ENCODE measurements around the gene CDK19.
"Not testable (repeated sequence)": the region's sequence is repeated elsewhere in the genome, so short reads cannot be mapped to it uniquely, and the experiment has no call there.

The CDK19 gene

GRCh38 chr6:110741517-110741916 is 73.8 kb downstream of the CDK19 start:
- Histone ChIP-seq H3K9ac (ENCODE audit: low read depth in 1 of 2, low read length in 2 of 2) (no peak overlapping the region), H3K4me3 (ENCODE audit: low read depth in 1 of 2, low read length in 2 of 2) (no peak overlapping the region), H3K4me1 (ENCODE audit: control insufficient read depth in 1 of 2, insufficient read depth in 2 of 2, low read length in 2 of 2) (peaks cover 9 to 14% of the 10 kb centered on the region in 2 donors), H3K27me3 (ENCODE audit: control insufficient read depth in 1 of 2, insufficient read depth in 2 of 2, low read length in 2 of 2) (no peaks in the 10 kb centered on the region), H3K36me3 (ENCODE audit: control insufficient read depth in 1 of 2, insufficient read depth in 2 of 2, low read length in 2 of 2) (peaks cover 4% of the 10 kb centered on the region in 2 donors), H3K27ac (ENCODE audit: low read depth, low read length) (no peak overlapping the region), H3K9me3 (ENCODE audit: control insufficient read depth in 1 of 2, low read length in 2 of 2) (peaks cover 9 to 16% of the 10 kb centered on the region in 2 donors)

GRCh38 chr6:110738899-110739365 is 76.3 kb downstream of the CDK19 start:
- peaks cover 9 to 16% of the 10 kb centered on the region in 2 donors for H3K9me3 ChIP-seq (ENCODE audit: control insufficient read depth in 1 of 2, low read length in 2 of 2)
- peaks cover 4% of the 10 kb centered on the region in 2 donors for H3K36me3 ChIP-seq (ENCODE audit: control insufficient read depth in 1 of 2, insufficient read depth in 2 of 2, low read length in 2 of 2)
- no peaks in the 10 kb centered on the region for H3K27me3 ChIP-seq (ENCODE audit: control insufficient read depth in 1 of 2, insufficient read depth in 2 of 2, low read length in 2 of 2)
- peaks cover 8 to 9% of the 10 kb centered on the region in 2 donors for H3K4me1 ChIP-seq (ENCODE audit: control insufficient read depth in 1 of 2, insufficient read depth in 2 of 2, low read length in 2 of 2)
- no peak overlapping the region for H3K27ac ChIP-seq (ENCODE audit: low read depth, low read length)
- H3K4me3 ChIP-seq (ENCODE audit: low read depth in 1 of 2, low read length in 2 of 2): no peak overlapping the region
- no peak overlapping the region for H3K9ac ChIP-seq (ENCODE audit: low read depth in 1 of 2, low read length in 2 of 2)

GRCh38 chr6:110735666-110736065 is 79.6 kb downstream of the CDK19 start:
- Histone ChIP-seq H3K36me3 (ENCODE audit: control insufficient read depth in 1 of 2, insufficient read depth in 2 of 2, low read length in 2 of 2) (no peaks in the 10 kb centered on the region), H3K4me3 (ENCODE audit: low read depth in 1 of 2, low read length in 2 of 2) (no peak overlapping the region), H3K4me1 (ENCODE audit: control insufficient read depth in 1 of 2, insufficient read depth in 2 of 2, low read length in 2 of 2) (peaks cover 8 to 9% of the 10 kb centered on the region in 2 donors), H3K9me3 (ENCODE audit: control insufficient read depth in 1 of 2, low read length in 2 of 2) (no peaks in the 10 kb centered on the region), H3K27ac (ENCODE audit: low read depth, low read length) (no peak overlapping the region), H3K9ac (ENCODE audit: low read depth in 1 of 2, low read length in 2 of 2) (no peak overlapping the region), H3K27me3 (ENCODE audit: control insufficient read depth in 1 of 2, insufficient read depth in 2 of 2, low read length in 2 of 2) (no peaks in the 10 kb centered on the region)

GRCh38 chr6:110731898-110732297 is 83.4 kb downstream of the CDK19 start:
- H3K4me1 ChIP-seq (ENCODE audit: control insufficient read depth in 1 of 2, insufficient read depth in 2 of 2, low read length in 2 of 2): no peaks in the 10 kb centered on the region
- H3K27me3 ChIP-seq (ENCODE audit: control insufficient read depth in 1 of 2, insufficient read depth in 2 of 2, low read length in 2 of 2): no peaks in the 10 kb centered on the region
- no peak overlapping the region for H3K4me3 ChIP-seq (ENCODE audit: low read depth in 1 of 2, low read length in 2 of 2)
- no peaks in the 10 kb centered on the region for H3K36me3 ChIP-seq (ENCODE audit: control insufficient read depth in 1 of 2, insufficient read depth in 2 of 2, low read length in 2 of 2)
- no peaks in the 10 kb centered on the region for H3K9me3 ChIP-seq (ENCODE audit: control insufficient read depth in 1 of 2, low read length in 2 of 2)
- H3K9ac ChIP-seq (ENCODE audit: low read depth in 1 of 2, low read length in 2 of 2): no peak overlapping the region
- H3K27ac ChIP-seq (ENCODE audit: low read depth, low read length): no peak overlapping the region

- H3K9ac ChIP-seq (ENCODE audit: low read depth in 1 of 2, low read length in 2 of 2): no peak overlapping the region
- H3K27me3 ChIP-seq (ENCODE audit: control insufficient read depth in 1 of 2, insufficient read depth in 2 of 2, low read length in 2 of 2): no peaks in the 10 kb centered on the region
- no peak overlapping the region for H3K4me3 ChIP-seq (ENCODE audit: low read depth in 1 of 2, low read length in 2 of 2)
- H3K9me3 ChIP-seq (ENCODE audit: control insufficient read depth in 1 of 2, low read length in 2 of 2): no peaks in the 10 kb centered on the region
- H3K36me3 ChIP-seq (ENCODE audit: control insufficient read depth in 1 of 2, insufficient read depth in 2 of 2, low read length in 2 of 2): no peaks in the 10 kb centered on the region
- no peak overlapping the region for H3K27ac ChIP-seq (ENCODE audit: low read depth, low read length)
- H3K4me1 ChIP-seq (ENCODE audit: control insufficient read depth in 1 of 2, insufficient read depth in 2 of 2, low read length in 2 of 2): no peaks in the 10 kb centered on the region
These were observed 84.1 kb downstream of the CDK19 start for GRCh38 chr6:110731196-110731595.

- Histone ChIP-seq H3K27ac (ENCODE audit: low read depth, low read length) (no peak overlapping the region), H3K9ac (ENCODE audit: low read depth in 1 of 2, low read length in 2 of 2) (no peak overlapping the region), H3K36me3 (ENCODE audit: control insufficient read depth in 1 of 2, insufficient read depth in 2 of 2, low read length in 2 of 2) (no peaks in the 10 kb centered on the region), H3K4me3 (ENCODE audit: low read depth in 1 of 2, low read length in 2 of 2) (no peak overlapping the region), H3K9me3 (ENCODE audit: control insufficient read depth in 1 of 2, low read length in 2 of 2) (no peaks in the 10 kb centered on the region), H3K27me3 (ENCODE audit: control insufficient read depth in 1 of 2, insufficient read depth in 2 of 2, low read length in 2 of 2) (no peaks in the 10 kb centered on the region), H3K4me1 (ENCODE audit: control insufficient read depth in 1 of 2, insufficient read depth in 2 of 2, low read length in 2 of 2) (no peaks in the 10 kb centered on the region)
These were observed 86.8 kb downstream of the CDK19 start for GRCh38 chr6:110728501-110728900.

GRCh38 chr6:110723017-110723416 is 92.3 kb downstream of the CDK19 start:
- no peaks in the 10 kb centered on the region for H3K27me3 ChIP-seq (ENCODE audit: control insufficient read depth in 1 of 2, insufficient read depth in 2 of 2, low read length in 2 of 2)
- no peaks in the 10 kb centered on the region for H3K4me1 ChIP-seq (ENCODE audit: control insufficient read depth in 1 of 2, insufficient read depth in 2 of 2, low read length in 2 of 2)
- H3K4me3 ChIP-seq (ENCODE audit: low read depth in 1 of 2, low read length in 2 of 2): no peak overlapping the region
- H3K9ac ChIP-seq (ENCODE audit: low read depth in 1 of 2, low read length in 2 of 2): no peak overlapping the region
- peaks cover 0 to 2% of the 10 kb centered on the region in 2 donors for H3K36me3 ChIP-seq (ENCODE audit: control insufficient read depth in 1 of 2, insufficient read depth in 2 of 2, low read length in 2 of 2)
- H3K9me3 ChIP-seq (ENCODE audit: control insufficient read depth in 1 of 2, low read length in 2 of 2): no peaks in the 10 kb centered on the region
- no peak overlapping the region for H3K27ac ChIP-seq (ENCODE audit: low read depth, low read length)

GRCh38 chr6:110720066-110720465 is 95.2 kb downstream of the CDK19 start:
- H3K36me3 ChIP-seq (ENCODE audit: control insufficient read depth in 1 of 2, insufficient read depth in 2 of 2, low read length in 2 of 2): peaks cover 0 to 2% of the 10 kb centered on the region in 2 donors
- no peaks in the 10 kb centered on the region for H3K9me3 ChIP-seq (ENCODE audit: control insufficient read depth in 1 of 2, low read length in 2 of 2)
- H3K27ac ChIP-seq (ENCODE audit: low read depth, low read length): no peak overlapping the region
- H3K27me3 ChIP-seq (ENCODE audit: control insufficient read depth in 1 of 2, insufficient read depth in 2 of 2, low read length in 2 of 2): no peaks in the 10 kb centered on the region
- no peaks in the 10 kb centered on the region for H3K4me1 ChIP-seq (ENCODE audit: control insufficient read depth in 1 of 2, insufficient read depth in 2 of 2, low read length in 2 of 2)
- H3K4me3 ChIP-seq (ENCODE audit: low read depth in 1 of 2, low read length in 2 of 2): no peak overlapping the region
- no peak overlapping the region for H3K9ac ChIP-seq (ENCODE audit: low read depth in 1 of 2, low read length in 2 of 2)

GRCh38 chr6:110719601-110720000 is 95.7 kb downstream of the CDK19 start:
- not testable (repeated sequence) for H3K4me3 ChIP-seq (ENCODE audit: low read depth in 1 of 2, low read length in 2 of 2); H3K27ac ChIP-seq (ENCODE audit: low read depth, low read length); H3K36me3 ChIP-seq (ENCODE audit: control insufficient read depth in 1 of 2, insufficient read depth in 2 of 2, low read length in 2 of 2)

GRCh38 chr6:110714143-110714542 is 101.1 kb downstream of the CDK19 start:
- no peak overlapping the region for H3K4me3 ChIP-seq (ENCODE audit: low read depth in 1 of 2, low read length in 2 of 2)
- no peak overlapping the region for H3K27ac ChIP-seq (ENCODE audit: low read depth, low read length)
- H3K27me3 ChIP-seq (ENCODE audit: control insufficient read depth in 1 of 2, insufficient read depth in 2 of 2, low read length in 2 of 2): no peaks in the 10 kb centered on the region
- H3K4me1 ChIP-seq (ENCODE audit: control insufficient read depth in 1 of 2, insufficient read depth in 2 of 2, low read length in 2 of 2): no peaks in the 10 kb centered on the region
- H3K9ac ChIP-seq (ENCODE audit: low read depth in 1 of 2, low read length in 2 of 2): no peak overlapping the region
- no peaks in the 10 kb centered on the region for H3K9me3 ChIP-seq (ENCODE audit: control insufficient read depth in 1 of 2, low read length in 2 of 2)
- no peaks in the 10 kb centered on the region for H3K36me3 ChIP-seq (ENCODE audit: control insufficient read depth in 1 of 2, insufficient read depth in 2 of 2, low read length in 2 of 2)

More at GRCh38 chr6:110719601-110720000, 95.7 kb downstream of the CDK19 start:
- H3K4me1 ChIP-seq (ENCODE audit: control insufficient read depth in 1 of 2, insufficient read depth in 2 of 2, low read length in 2 of 2); H3K9ac ChIP-seq (ENCODE audit: low read depth in 1 of 2, low read length in 2 of 2); H3K9me3 ChIP-seq (ENCODE audit: control insufficient read depth in 1 of 2, low read length in 2 of 2); H3K27me3 ChIP-seq (ENCODE audit: control insufficient read depth in 1 of 2, insufficient read depth in 2 of 2, low read length in 2 of 2): not testable (repeated sequence)

GRCh38 chr6:110712238-110712637 is 103.0 kb downstream of the CDK19 start:
- Histone ChIP-seq H3K36me3 (ENCODE audit: control insufficient read depth in 1 of 2, insufficient read depth in 2 of 2, low read length in 2 of 2) (no peaks in the 10 kb centered on the region), H3K27ac (ENCODE audit: low read depth, low read length) (no peak overlapping the region), H3K4me1 (ENCODE audit: control insufficient read depth in 1 of 2, insufficient read depth in 2 of 2, low read length in 2 of 2) (no peaks in the 10 kb centered on the region), H3K27me3 (ENCODE audit: control insufficient read depth in 1 of 2, insufficient read depth in 2 of 2, low read length in 2 of 2) (no peaks in the 10 kb centered on the region), H3K9me3 (ENCODE audit: control insufficient read depth in 1 of 2, low read length in 2 of 2) (no peaks in the 10 kb centered on the region), H3K4me3 (ENCODE audit: low read depth in 1 of 2, low read length in 2 of 2) (no peak overlapping the region), H3K9ac (ENCODE audit: low read depth in 1 of 2, low read length in 2 of 2) (no peak overlapping the region)
